Esophagus squamous epithelium (tissue), 5 donors: ENCODE results near the gene UBE2I. TPM values are rescaled to one million over a fixed set of nuclear protein-coding genes. Genes with fewer than 3 reads are reported as not detected.

ENCODE experiments used
- DNase-seq: peaks from one replicate; lab custom pipeline; 2025; lab: John Stamatoyannopoulos, UW
- H3K27ac ChIP-seq, 4 donors: fragments of 200-600 bp; sonication (generic); one replicate each; pipeline ENCODE4 v1.5.1; 2016 to 2019; ENCODE audit warnings: mild to moderate bottlenecking in 1 of 4
- H3K27me3 ChIP-seq, 4 donors: fragments of 200-600 bp; sonication (generic); 1 replicate in 3 of 4; 2 replicates in 1 of 4; pipeline versions ENCODE4 v1.5.1 to v1.6.0; 2017 to 2021; ENCODE audit warnings: antibody characterized with exemption in 1 of 4
- H3K36me3 ChIP-seq, 3 donors: fragments of 200-600 bp; sonication (generic); one replicate each; pipeline ENCODE4 v1.5.1; 2016 to 2019
- H3K4me1 ChIP-seq, 3 donors: fragments of 200-600 bp; sonication (generic); one replicate each; pipeline ENCODE4 v1.5.1; 2017 to 2019
- H3K4me3 ChIP-seq, 4 donors: fragments of 200-600 bp; sonication (generic); 1 replicate in 3 of 4; 2 replicates in 1 of 4; pipeline ENCODE4 v1.5.1; 2016 to 2019; ENCODE audit warnings: mild to moderate bottlenecking in 2 of 4, moderate library complexity in 1 of 4
- H3K9me3 ChIP-seq, 3 donors: fragments of 200-600 bp; sonication (generic); one replicate each; pipeline ENCODE4 v1.5.1; 2016 to 2019
- POLR2A ChIP-seq, 4 donors: fragments of 450-650 bp; IDR thresholded peaks; one replicate each; pipeline ENCODE4 v1.6.1; 2017; ENCODE audit warnings: antibody characterized with exemption in 4 of 4, mild to moderate bottlenecking in 4 of 4, moderate library complexity in 3 of 4
- WGBS, 2 donors: methylation state at CpG; one replicate each; pipeline ENCODE4 v1.1.5; 2018; 5-methylcytosine and 5-hydroxymethylcytosine counted together
- intact Hi-C: fragments of 100-400 bp; cut with DNase I; formaldehyde crosslinking; loops from one replicate; pipeline ENCODE4 v1.15.0; 2022
- total RNA-seq, 4 donors: library from RNA; depleted of rRNA; stranded (reverse); fragments of >200 nt; gene quantifications; one replicate each; pipeline ENCODE4 v1.1.0, GENCODE V29; 2016
- TF ChIP-seq, protein P1 (sequence below), 6 experiments: fragments of 450-650 bp in 4 of 6; fragments of 200-600 bp in 2 of 6; sonication (generic) in 2 of 6; IDR thresholded peaks; one replicate each; pipeline ENCODE4 v1.5.1; 2016 to 2019; ENCODE audit warnings: antibody characterized with exemption in 6 of 6, mild to moderate bottlenecking in 4 of 6, moderate library complexity in 4 of 6
- donor health status: DM: yes; HTN: yes; CAD: no.

UBE2I gene
- total RNA-seq, 4 donors from 2014 or later, result 31.8 to 88.1 (median 76.3) TPM

DNA sequence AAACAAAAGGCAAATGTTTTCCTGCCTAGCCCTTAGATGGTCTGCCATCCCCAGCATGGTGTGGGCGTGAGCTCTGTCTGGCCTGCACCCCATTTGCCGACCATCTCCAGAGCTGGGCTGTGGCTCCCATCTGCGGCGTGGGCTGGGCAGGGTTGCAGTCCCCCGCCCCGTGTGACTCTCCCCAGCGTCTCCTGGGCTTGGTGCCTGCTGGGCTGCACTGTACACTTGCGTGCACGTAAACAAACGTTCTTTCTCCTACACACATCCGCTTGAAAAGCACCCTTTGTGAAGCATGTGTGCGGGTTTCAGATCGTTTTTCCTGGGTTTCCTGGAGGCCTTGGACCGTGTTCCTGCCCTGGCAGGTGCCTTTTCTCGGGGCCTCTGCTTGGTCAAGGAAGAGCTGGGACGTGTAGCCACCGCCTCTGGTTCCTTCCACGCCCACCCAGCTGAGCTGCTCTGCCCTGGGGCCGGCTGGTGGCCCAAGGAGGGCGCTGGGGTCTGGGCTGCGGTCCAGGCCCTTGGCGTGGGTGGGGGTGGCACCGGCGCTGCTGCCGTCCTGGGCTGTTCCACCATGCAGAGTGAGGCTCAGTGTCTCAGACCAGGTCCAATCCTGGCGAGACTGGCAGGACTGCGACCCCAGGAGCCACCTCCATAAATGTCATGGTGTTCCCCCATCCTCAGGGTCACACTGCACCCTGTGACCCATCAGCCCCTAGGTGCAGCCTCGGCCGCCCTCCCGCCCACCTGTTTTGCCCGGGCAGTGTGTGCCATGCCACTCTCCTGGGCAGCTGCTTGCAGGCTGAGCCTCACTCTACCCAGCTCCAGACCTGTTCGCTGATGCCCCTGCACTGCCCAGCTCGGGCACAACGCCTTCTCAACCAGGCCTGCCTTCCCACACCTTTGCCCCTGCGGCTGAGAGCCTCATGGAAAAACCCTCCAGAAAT is 14.1 kb downstream of the UBE2I start:
- intact Hi-C loops, result no loop called here
- WGBS, 2 donors, result 81 to 88% methylated on average over 19 to 22 of the region's 35 CpGs
- Histone ChIP-seq H3K4me3 (no peak overlapping the region), H3K9me3 (no peaks in the 10 kb centered on the region), H3K4me1 (no peaks in the 10 kb centered on the region), H3K27me3 (no peaks in the 10 kb centered on the region), H3K36me3 (peaks cover 37 to 87% (median 49%) of the 10 kb centered on the region in 3 donors), H3K27ac (no peak overlapping the region)
- TF ChIP-seq POLR2A (IDR thresholded peaks at IDR 0.05), result no peak
- TF ChIP-seq, protein P1, sequence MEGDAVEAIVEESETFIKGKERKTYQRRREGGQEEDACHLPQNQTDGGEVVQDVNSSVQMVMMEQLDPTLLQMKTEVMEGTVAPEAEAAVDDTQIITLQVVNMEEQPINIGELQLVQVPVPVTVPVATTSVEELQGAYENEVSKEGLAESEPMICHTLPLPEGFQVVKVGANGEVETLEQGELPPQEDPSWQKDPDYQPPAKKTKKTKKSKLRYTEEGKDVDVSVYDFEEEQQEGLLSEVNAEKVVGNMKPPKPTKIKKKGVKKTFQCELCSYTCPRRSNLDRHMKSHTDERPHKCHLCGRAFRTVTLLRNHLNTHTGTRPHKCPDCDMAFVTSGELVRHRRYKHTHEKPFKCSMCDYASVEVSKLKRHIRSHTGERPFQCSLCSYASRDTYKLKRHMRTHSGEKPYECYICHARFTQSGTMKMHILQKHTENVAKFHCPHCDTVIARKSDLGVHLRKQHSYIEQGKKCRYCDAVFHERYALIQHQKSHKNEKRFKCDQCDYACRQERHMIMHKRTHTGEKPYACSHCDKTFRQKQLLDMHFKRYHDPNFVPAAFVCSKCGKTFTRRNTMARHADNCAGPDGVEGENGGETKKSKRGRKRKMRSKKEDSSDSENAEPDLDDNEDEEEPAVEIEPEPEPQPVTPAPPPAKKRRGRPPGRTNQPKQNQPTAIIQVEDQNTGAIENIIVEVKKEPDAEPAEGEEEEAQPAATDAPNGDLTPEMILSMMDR (IDR thresholded peaks at IDR 0.05), result no peak
- no peak for DNase-seq

DNA sequence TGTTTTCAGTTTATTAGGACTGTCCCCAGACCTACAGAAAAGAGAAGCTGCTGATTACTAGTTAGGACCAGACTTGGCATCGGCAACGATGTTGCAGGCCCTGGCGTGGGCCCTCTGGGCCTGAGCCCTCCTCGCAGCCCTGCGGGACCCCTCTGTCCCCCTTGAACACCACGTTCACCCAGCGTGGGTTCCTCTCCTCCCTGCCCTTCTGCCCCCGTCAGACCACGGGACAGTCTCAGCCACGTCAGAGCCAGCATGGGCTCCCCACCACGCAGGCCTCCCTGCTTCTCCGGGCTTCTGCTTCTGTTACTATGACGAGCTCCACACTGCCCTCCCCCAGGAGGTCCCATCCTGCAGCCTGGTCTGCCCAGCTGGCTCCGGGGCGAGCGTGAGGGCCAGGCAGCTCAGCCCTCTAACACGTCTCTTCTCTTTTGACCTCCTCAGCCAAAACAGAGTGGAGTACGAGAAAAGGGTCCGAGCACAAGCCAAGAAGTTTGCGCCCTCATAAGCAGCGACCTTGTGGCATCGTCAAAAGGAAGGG is 14.9 kb downstream of the UBE2I start:
- no peak for DNase-seq
- intact Hi-C loops, result no loop called here
- Histone ChIP-seq H3K4me3 (no peak overlapping the region), H3K36me3 (peaks cover 29 to 79% (median 41%) of the 10 kb centered on the region in 3 donors), H3K4me1 (no peaks in the 10 kb centered on the region), H3K27me3 (no peaks in the 10 kb centered on the region), H3K27ac (no peak overlapping the region), H3K9me3 (no peaks in the 10 kb centered on the region)
- no peak for TF ChIP-seq POLR2A (IDR thresholded peaks at IDR 0.05)
- TF ChIP-seq, protein P1 (IDR thresholded peaks at IDR 0.05), result no peak
- 77 to 82% methylated on average over 13 to 18 of the region's 22 CpGs for WGBS, 2 donors

DNA sequence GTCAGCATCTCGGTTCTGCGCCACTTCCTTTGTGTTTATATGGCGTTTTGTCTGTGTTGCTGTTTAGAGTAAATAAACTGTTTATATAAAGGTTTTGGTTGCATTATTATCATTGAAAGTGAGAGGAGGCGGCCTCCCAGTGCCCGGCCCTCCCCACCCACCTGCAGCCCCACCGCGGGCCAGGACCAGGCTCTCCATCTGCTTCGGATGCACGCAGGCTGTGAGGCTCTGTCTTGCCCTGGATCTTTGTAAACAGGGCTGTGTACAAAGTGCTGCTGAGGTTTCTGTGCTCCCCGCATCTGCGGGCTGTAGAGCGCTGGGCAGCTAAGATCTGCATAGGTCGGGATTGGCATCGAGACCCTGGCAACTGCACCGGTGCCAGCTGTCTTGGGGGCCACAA is 15.8 kb downstream of the UBE2I start:
- H3K4me1 ChIP-seq, result no peaks in the 10 kb centered on the region
- H3K27me3 ChIP-seq, result peaks cover 0 to 2% (median 0%) of the 10 kb centered on the region in 4 donors
- TF ChIP-seq POLR2A (IDR thresholded peaks at IDR 0.05), result no peak
- TF ChIP-seq, protein P1 (IDR thresholded peaks at IDR 0.05), result no peak
- H3K36me3 ChIP-seq, result peaks cover 20 to 70% (median 32%) of the 10 kb centered on the region in 3 donors
- 75 to 85% methylated on average over 4 of the region's 15 CpGs for WGBS, 2 donors
- intact Hi-C loops, result no loop called here
- no peak for DNase-seq
- no peak overlapping the region for H3K4me3 ChIP-seq
- peaks cover 0 to 1% (median under 1%) of the 10 kb centered on the region in 3 donors for H3K9me3 ChIP-seq
- no peak overlapping the region for H3K27ac ChIP-seq

DNA sequence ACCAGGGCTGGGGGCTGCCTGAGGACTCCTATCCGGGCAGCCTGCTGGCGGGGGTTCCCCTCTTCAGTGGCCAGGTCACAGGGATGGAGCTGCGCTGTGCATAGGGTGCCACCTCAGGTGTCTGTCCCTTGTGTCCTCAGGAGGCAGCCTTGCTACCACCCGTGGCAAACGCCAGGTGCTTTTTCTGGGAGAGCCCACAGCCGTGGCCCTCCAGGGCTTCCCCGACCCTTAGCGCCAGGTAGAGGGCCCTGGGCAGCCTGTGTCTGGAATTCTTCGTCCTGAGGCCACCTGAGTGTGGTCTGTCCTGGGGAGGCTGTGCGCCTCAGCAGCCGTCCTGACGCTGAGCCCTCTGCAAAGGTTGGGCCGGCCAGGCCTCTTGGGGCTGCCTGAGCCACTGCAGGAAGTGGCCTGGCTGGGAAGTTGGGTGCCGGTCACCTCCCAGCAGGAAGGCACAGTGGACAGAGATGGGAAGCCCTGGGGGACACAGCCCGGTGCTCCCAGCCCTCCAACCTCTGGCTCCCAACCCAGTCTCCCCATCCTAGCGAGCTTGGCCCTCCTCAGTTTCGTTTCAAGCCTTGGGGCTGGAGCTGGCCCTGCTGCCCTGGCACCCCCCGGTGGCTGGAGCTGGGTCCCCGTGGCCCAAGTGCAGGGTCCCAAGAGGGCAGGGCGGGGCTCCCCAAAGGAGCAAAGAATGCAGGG is 16.4 kb downstream of the UBE2I start:
- Histone ChIP-seq H3K36me3 (peaks cover 15 to 64% (median 27%) of the 10 kb centered on the region in 3 donors), H3K27ac (peak overlapping the region in 1 of 4 donors; percentile 16), H3K4me1 (no peaks in the 10 kb centered on the region), H3K4me3 (no peak overlapping the region), H3K27me3 (peaks cover 0 to 7% (median 0%) of the 10 kb centered on the region in 4 donors), H3K9me3 (peaks cover 0 to 7% (median 4%) of the 10 kb centered on the region in 3 donors)
- TF ChIP-seq, protein P1 (IDR thresholded peaks at IDR 0.05), result no peak
- TF ChIP-seq POLR2A (IDR thresholded peaks at IDR 0.05), result no peak
- WGBS, 2 donors, result no CpG with 5 or more reads among the region's 20 CpGs
- intact Hi-C loops, result no loop called here
- no peak for DNase-seq
